ENCODE measurements around the gene TMPRSS4. TPM values are rescaled to one million over a fixed set of nuclear protein-coding genes. Genes with fewer than 3 reads are reported as not detected.

TMPRSS4 gene
- polyA plus RNA-seq, 3 donors = not detected

GRCh38 chr11:118081241-118081958 is 4.5 kb downstream of the TMPRSS4 start:
- Histone ChIP-seq H3K4me2 (replicated peaks; ENCODE audit: extremely low read depth, low read length, poor library complexity, severe bottlenecking) (no peak overlapping the region), H2AFZ (ENCODE audit: insufficient read depth, low read depth, low read length, poor library complexity, severe bottlenecking) (no peak overlapping the region), H3K27ac (ENCODE audit: low read depth in 1 of 2, low read length in 2 of 2) (peak overlapping the region in 1 of 2 donors; percentile 55), H3K9me3 (replicated peaks in 1 of 2; ENCODE audit: control insufficient read depth in 1 of 2, insufficient read depth in 1 of 2, low read length in 2 of 2) (peaks cover 4% of the 10 kb centered on the region in 2 donors), H3K27me3 (ENCODE audit: control insufficient read depth in 2 of 2, insufficient read depth in 2 of 2, low read length in 2 of 2) (no peaks in the 10 kb centered on the region), H3K36me3 (replicated peaks in 1 of 2; ENCODE audit: control insufficient read depth in 1 of 2, insufficient read depth in 2 of 2, low read length in 2 of 2) (no peaks in the 10 kb centered on the region), H3K79me2 (ENCODE audit: insufficient read depth, low read length) (no peaks in the 10 kb centered on the region), H3K4me3 (replicated peaks in 1 of 3; ENCODE audit: low read depth in 2 of 3, low read length in 3 of 3) (no peak overlapping the region), H4K20me1 (ENCODE audit: insufficient read depth, low read length) (no peaks in the 10 kb centered on the region), H3K4me1 (ENCODE audit: control insufficient read depth in 1 of 2, insufficient read depth in 2 of 2, low read length in 2 of 2) (peaks cover 61 to 64% of the 10 kb centered on the region in 2 donors), H3K9ac (ENCODE audit: insufficient read depth, low read length, poor library complexity, severe bottlenecking) (no peak overlapping the region)
- 48% methylated on average over 11 of the region's 18 CpGs for WGBS (ENCODE audit: insufficient coverage)
- peaks cover 62% of the 10 kb centered on the region for H3K4me1 Mint-ChIP-seq
- H3K36me3 Mint-ChIP-seq = peaks cover 6 to 12% of the 10 kb centered on the region in 2 donors
- peaks cover 1 to 15% (median 7%) of the 10 kb centered on the region in 7 donors for H3K9me3 Mint-ChIP-seq
- intact Hi-C loops (cut with micrococcal nuclease) = loop anchor here in 1 of 2 donors (10.0 kb wide), 1 partner anchor 67 kb away; no protein-coding TSS in a partner anchor
- H3K27ac Mint-ChIP-seq = peak overlapping the region; percentile 58 to 90 (median 83)
- DNase-seq = peak; percentile 82 to 86 (median 85)
- peaks cover 0 to 5% (median 4%) of the 10 kb centered on the region in 3 donors for H3K27me3 Mint-ChIP-seq (ENCODE audit: low read depth in 3 of 3)
- no peak overlapping the region for H3K4me3 Mint-ChIP-seq
- no peak for TF ChIP-seq CTCF (IDR thresholded peaks at IDR 0.05)

- peaks cover 6 to 31% (median 17%) of the 10 kb centered on the region in 7 donors for H3K9me3 Mint-ChIP-seq
- H3K4me3 Mint-ChIP-seq = no peak overlapping the region
- H3K4me1 Mint-ChIP-seq = peaks cover 78% of the 10 kb centered on the region
- 62% methylated on average over 18 of the region's 21 CpGs for WGBS (ENCODE audit: insufficient coverage)
- Histone ChIP-seq H3K79me2 (ENCODE audit: insufficient read depth, low read length) (no peaks in the 10 kb centered on the region), H3K9me3 (replicated peaks in 1 of 2; ENCODE audit: control insufficient read depth in 1 of 2, insufficient read depth in 1 of 2, low read length in 2 of 2) (peaks cover 15 to 20% of the 10 kb centered on the region in 2 donors), H3K4me2 (replicated peaks; ENCODE audit: extremely low read depth, low read length, poor library complexity, severe bottlenecking) (no peak overlapping the region), H4K20me1 (ENCODE audit: insufficient read depth, low read length) (no peaks in the 10 kb centered on the region), H2AFZ (ENCODE audit: insufficient read depth, low read depth, low read length, poor library complexity, severe bottlenecking) (peak overlapping the region; percentile 30), H3K27me3 (ENCODE audit: control insufficient read depth in 2 of 2, insufficient read depth in 2 of 2, low read length in 2 of 2) (no peaks in the 10 kb centered on the region), H3K36me3 (replicated peaks in 1 of 2; ENCODE audit: control insufficient read depth in 1 of 2, insufficient read depth in 2 of 2, low read length in 2 of 2) (no peaks in the 10 kb centered on the region), H3K4me3 (replicated peaks in 1 of 3; ENCODE audit: low read depth in 2 of 3, low read length in 3 of 3) (no peak overlapping the region), H3K4me1 (ENCODE audit: control insufficient read depth in 1 of 2, insufficient read depth in 2 of 2, low read length in 2 of 2) (peaks cover 76 to 79% of the 10 kb centered on the region in 2 donors), H3K27ac (ENCODE audit: low read depth in 1 of 2, low read length in 2 of 2) (no peak overlapping the region), H3K9ac (ENCODE audit: insufficient read depth, low read length, poor library complexity, severe bottlenecking) (no peak overlapping the region)
- intact Hi-C loops (cut with micrococcal nuclease) = loop anchor here in 1 of 2 donors (10.0 kb wide), 1 partner anchor 68 kb away; no protein-coding TSS in a partner anchor
- H3K36me3 Mint-ChIP-seq = peaks cover 7 to 13% of the 10 kb centered on the region in 2 donors
- no peak for DNase-seq
- TF ChIP-seq CTCF (IDR thresholded peaks at IDR 0.05) = no peak
- peak overlapping the region; percentile 38 to 89 (median 79) for H3K27ac Mint-ChIP-seq
- H3K27me3 Mint-ChIP-seq (ENCODE audit: low read depth in 3 of 3) = peaks cover 0 to 10% (median 4%) of the 10 kb centered on the region in 3 donors
Measured at GRCh38 chr11:118082880-118083552, 6.1 kb downstream of the TMPRSS4 start.

All from CD14-positive monocyte (primary cell).